Stimulated activated naive CD8-positive, alpha-beta T cell treated with anti-CD3 and anti-CD28 coated beads, Interleukin-15, Interleukin-2, amounts not matched to agents 100 ng/mL and 50 ng/mL, for 24 hours (primary cell): Measurements from ENCODE around the gene SUSD5.
"Not testable (repeated sequence)": the region's sequence is repeated elsewhere in the genome, so short reads cannot be mapped to it uniquely, and the experiment has no call there.

Source experiments
- H3K27ac Mint-ChIP-seq: one replicate; pipeline ENCODE4 v1.8.0; 2021; ENCODE audit warnings: mild to moderate bottlenecking, mixed read lengths
- H3K27me3 Mint-ChIP-seq: one replicate; pipeline ENCODE4 v1.8.0; 2021; ENCODE audit warnings: mixed read lengths
- H3K36me3 Mint-ChIP-seq: one replicate; pipeline ENCODE4 v1.8.0; 2021; ENCODE audit warnings: low read depth, mixed read lengths
- H3K4me1 Mint-ChIP-seq: one replicate; pipeline ENCODE4 v1.8.0; 2021; ENCODE audit warnings: low read depth, mixed read lengths
- H3K4me3 Mint-ChIP-seq: one replicate; pipeline ENCODE4 v1.8.0; 2021; ENCODE audit warnings: mild to moderate bottlenecking, mixed read lengths
- H3K9me3 Mint-ChIP-seq: one replicate; pipeline ENCODE4 v1.8.0; 2021; ENCODE audit warnings: mixed read lengths

SUSD5 gene

DNA sequence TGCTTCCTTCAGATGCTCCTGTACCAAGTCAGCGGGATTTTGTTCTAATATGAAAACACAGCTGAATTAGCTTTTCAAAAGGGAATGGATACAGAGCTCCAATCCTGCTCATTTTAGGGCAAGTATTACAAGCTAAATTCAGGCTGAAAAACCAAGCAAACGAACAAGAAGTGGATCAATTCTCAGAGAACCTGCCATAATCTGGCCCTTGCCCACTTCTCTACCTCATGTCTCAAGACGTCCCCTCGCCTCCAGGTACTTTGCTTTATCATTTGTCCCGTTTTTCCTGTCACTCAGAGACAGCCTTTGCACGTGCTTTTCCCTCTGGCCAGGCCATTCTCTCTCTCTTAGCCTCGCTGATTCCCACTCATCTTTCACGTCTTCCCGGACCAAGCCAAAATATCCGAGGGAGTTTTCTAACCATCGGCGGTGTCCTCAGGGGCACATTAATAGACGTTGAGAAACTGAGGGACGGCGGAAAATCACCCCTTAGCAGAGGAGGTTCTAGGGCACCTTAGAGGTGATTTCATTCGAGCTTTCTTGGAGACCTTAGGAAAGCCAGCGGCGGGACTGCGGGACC lies 654 bp downstream of the SUSD5 start:
- no peak overlapping the region for H3K4me3 Mint-ChIP-seq

GRCh38 chr3:33215739-33216138 lies 2.9 kb downstream of the SUSD5 start:
- Mint-ChIP-seq H3K27ac (no peak overlapping the region), H3K36me3 (no peaks in the 10 kb centered on the region), H3K27me3 (peaks cover 51% of the 10 kb centered on the region), H3K4me1 (peaks cover 11% of the 10 kb centered on the region), H3K9me3 (no peaks in the 10 kb centered on the region), H3K4me3 (no peak overlapping the region)

More for the DNA sequence above, 654 bp downstream of the SUSD5 start:
- H3K27me3 Mint-ChIP-seq = peaks cover 52% of the 10 kb centered on the region
- H3K36me3 Mint-ChIP-seq = no peaks in the 10 kb centered on the region
- H3K27ac Mint-ChIP-seq = peak overlapping the region; percentile 7
- peaks cover 11% of the 10 kb centered on the region for H3K4me1 Mint-ChIP-seq
- H3K9me3 Mint-ChIP-seq = no peaks in the 10 kb centered on the region

DNA sequence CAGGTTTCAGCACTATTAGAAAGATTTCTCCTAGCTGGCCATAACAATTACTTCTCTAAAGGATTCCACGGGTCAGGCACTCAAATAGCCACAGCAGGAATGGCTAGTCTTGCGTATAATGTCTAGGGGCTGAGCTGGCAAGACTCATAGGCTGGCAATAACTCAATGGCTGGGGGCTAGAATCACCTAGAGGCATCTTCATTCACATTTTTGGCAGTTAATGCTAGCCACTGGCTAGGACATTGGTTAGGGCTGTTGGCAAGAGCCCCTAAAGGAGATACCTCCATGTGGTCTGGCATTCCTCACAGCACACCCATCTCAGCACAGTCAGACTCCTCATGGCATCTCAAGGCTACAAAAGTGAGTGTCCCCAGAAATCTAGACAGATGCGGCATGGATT lies 6.2 kb downstream of the SUSD5 start:
- Mint-ChIP-seq H3K9me3 (peaks cover 9% of the 10 kb centered on the region), H3K4me1 (no peaks in the 10 kb centered on the region), H3K27me3 (peaks cover 42% of the 10 kb centered on the region), H3K36me3 (no peaks in the 10 kb centered on the region), H3K4me3 (no peak overlapping the region), H3K27ac (no peak overlapping the region)

DNA sequence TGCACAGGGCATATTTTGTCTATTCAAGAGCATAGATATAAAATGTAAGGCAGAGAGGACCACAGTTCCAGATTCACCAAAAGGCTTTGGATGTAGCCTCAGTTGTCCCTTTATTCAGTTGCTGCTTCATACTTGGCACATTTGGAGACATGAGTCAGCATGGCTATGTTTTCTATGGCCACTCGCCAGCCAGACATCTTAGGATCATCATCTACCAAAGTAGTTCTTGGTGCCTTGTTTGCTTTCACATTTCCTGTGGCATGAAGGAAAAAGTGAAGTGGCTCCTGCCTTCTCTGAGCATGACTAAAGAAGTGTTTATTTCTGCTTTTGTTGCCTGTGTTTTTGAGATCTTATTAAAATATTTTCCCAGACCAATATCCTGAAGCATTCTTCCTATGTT lies 7.2 kb downstream of the SUSD5 start:
- Mint-ChIP-seq H3K36me3 (no peaks in the 10 kb centered on the region), H3K9me3 (peaks cover 9% of the 10 kb centered on the region), H3K27me3 (peaks cover 33% of the 10 kb centered on the region), H3K27ac (no peak overlapping the region), H3K4me3 (no peak overlapping the region), H3K4me1 (no peaks in the 10 kb centered on the region)

DNA sequence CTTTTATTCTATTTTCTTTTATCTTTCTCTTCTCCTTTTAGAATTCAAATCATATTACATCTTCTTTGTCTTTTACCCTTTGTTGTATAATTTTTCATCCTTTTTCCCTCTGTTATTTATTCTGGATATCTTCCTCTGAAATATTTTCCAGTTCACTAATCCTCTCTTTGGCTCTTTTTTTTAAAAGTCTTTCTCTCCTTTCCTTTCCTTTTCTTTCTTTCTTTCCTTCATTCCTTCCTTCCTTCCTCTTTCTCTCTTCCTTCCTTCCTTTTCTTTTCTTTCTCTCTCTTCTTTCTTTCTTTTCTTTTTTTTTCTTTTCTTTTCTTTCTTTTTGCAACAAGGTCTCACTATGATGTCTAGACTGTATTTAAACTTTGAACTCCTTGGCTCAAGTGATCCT lies 9.3 kb downstream of the SUSD5 start:
- peaks cover 17% of the 10 kb centered on the region for H3K27me3 Mint-ChIP-seq
- no peaks in the 10 kb centered on the region for H3K4me1 Mint-ChIP-seq
- no peak overlapping the region for H3K27ac Mint-ChIP-seq
- peaks cover 9% of the 10 kb centered on the region for H3K9me3 Mint-ChIP-seq
- no peaks in the 10 kb centered on the region for H3K36me3 Mint-ChIP-seq
- no peak overlapping the region for H3K4me3 Mint-ChIP-seq

DNA sequence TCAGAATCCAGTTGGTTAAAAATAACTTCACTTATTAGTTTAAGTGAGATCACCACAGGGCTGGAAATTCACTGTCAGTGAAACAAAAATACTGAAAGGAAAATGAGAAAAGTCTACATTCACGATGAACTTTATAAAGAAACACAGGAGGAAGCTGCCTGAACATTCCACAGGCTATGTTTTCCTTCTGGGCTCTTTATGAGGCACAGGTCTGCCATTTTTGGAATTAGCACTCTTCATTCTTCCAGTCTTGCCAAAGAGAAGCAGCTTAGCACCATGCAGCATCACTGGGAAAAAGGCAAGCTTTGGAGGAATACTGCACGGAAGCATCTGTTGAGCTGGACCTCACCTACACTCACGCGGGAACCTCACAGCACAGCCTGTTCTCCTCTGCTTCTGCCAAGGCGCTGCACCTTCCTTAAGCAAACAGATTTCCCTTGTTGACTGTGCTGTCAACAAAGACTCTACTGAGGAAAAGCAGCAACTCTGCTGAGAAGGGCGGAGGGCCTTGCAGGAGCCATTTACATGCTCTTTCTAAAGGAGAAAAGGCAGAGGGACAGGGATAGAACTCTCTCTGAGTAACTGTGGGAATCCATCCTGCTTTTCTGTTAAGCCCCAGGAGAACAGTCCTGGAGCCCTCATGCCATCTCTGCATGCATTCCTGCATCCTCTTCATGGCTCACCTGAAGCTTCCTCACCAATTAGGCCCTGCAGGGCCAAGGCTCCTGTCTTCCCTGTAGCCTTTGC lies 15.7 kb downstream of the SUSD5 start:
- Mint-ChIP-seq H3K27me3 (peaks cover 9% of the 10 kb centered on the region), H3K4me3 (no peak overlapping the region), H3K27ac (no peak overlapping the region), H3K36me3 (no peaks in the 10 kb centered on the region), H3K9me3 (no peaks in the 10 kb centered on the region), H3K4me1 (no peaks in the 10 kb centered on the region)

DNA sequence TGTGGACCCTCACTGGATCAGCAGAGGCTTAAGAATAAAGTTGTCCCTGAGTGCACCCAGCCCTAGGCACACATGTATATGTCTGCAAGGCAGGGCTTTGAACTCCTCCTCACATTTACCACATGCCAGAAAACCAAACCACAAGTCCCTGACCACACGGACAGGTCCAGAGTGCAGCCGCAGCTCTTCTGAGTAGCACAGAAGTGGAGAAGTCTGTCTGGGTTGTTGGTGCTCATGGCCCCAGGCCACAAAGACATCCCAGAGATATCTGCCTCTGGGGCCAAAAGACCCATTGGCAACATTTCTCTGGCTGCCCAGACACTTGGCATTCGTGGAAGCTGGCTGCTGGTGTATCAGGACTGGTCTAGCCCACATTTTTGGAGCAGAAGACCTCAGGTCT lies 17.4 kb downstream of the SUSD5 start:
- no peaks in the 10 kb centered on the region for H3K4me1 Mint-ChIP-seq
- H3K27me3 Mint-ChIP-seq = peaks cover 4% of the 10 kb centered on the region
- no peak overlapping the region for H3K4me3 Mint-ChIP-seq
- no peak overlapping the region for H3K27ac Mint-ChIP-seq
- H3K36me3 Mint-ChIP-seq = no peaks in the 10 kb centered on the region
- no peaks in the 10 kb centered on the region for H3K9me3 Mint-ChIP-seq

DNA sequence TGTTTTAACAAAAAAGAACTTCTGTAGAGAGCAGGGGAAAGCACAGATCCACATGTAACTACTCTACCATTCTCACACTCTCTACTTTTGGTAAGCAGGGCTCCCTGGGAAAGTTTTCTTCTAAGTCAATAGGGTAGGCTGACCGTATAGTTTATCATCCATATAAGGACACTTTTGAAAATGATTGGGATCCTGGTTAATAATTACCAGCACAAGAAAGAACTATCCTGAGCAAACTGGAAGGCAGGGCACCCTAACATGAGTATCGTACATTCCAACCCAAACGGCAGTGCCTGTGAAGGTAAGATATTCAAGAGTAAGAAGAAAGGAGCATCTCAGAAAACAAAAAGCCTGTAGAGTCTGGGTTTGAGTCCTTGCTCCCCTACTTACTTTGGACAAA lies 22.1 kb downstream of the SUSD5 start:
- Mint-ChIP-seq H3K36me3 (no peaks in the 10 kb centered on the region), H3K4me3 (no peak overlapping the region), H3K27ac (no peak overlapping the region), H3K27me3 (peaks cover 4% of the 10 kb centered on the region), H3K4me1 (no peaks in the 10 kb centered on the region), H3K9me3 (no peaks in the 10 kb centered on the region)

GRCh38 chr3:33194303-33194702 lies 24.3 kb downstream of the SUSD5 start:
- Mint-ChIP-seq H3K36me3 (no peaks in the 10 kb centered on the region), H3K27ac (no peak overlapping the region), H3K27me3 (peaks cover 7% of the 10 kb centered on the region), H3K4me1 (no peaks in the 10 kb centered on the region), H3K9me3 (no peaks in the 10 kb centered on the region), H3K4me3 (no peak overlapping the region)

DNA sequence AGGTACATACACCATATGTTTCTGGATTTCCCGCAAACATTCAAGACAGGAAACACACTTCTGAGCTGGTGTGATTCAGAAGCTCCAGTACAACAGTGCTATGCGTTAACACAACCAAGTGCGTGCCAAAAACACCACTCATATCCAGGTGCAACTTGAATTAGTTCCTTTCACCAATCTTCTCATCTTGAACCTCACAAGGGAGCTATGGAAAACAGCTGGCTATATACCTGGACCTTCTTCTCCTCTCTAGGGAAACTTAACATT lies 31.3 kb downstream of the SUSD5 start:
- H3K27ac Mint-ChIP-seq = no peak overlapping the region
- H3K27me3 Mint-ChIP-seq = peaks cover 26% of the 10 kb centered on the region

GRCh38 chr3:33186524-33187367 lies 31.9 kb downstream of the SUSD5 start:
- Mint-ChIP-seq H3K36me3 (no peaks in the 10 kb centered on the region), H3K4me1 (no peaks in the 10 kb centered on the region), H3K27ac (no peak overlapping the region), H3K4me3 (no peak overlapping the region), H3K27me3 (peaks cover 26% of the 10 kb centered on the region), H3K9me3 (peaks cover 13% of the 10 kb centered on the region)

More for the DNA sequence above, 31.3 kb downstream of the SUSD5 start:
- Mint-ChIP-seq H3K9me3 (peaks cover 11% of the 10 kb centered on the region), H3K4me3 (no peak overlapping the region), H3K36me3 (no peaks in the 10 kb centered on the region), H3K4me1 (no peaks in the 10 kb centered on the region)

DNA sequence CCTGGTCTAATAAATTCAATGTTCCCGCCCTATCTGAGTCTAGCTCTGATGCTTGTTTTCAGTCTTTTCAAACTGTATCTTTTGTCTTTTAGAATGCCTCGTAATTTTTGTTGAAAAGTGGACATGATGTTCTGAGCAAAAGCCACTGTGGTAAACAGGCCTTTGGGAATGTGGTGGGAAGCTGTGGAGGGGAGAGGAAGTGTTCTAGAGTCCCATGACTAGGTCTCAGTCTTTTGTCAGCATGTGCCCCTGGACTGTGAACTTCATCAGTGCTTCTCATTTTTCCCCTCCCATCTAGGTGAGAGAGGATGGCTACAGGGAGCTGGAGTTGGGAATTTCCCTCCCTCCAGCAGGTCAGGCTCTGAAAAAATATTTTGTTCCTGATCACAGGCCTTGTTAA lies 33.7 kb downstream of the SUSD5 start:
- no peaks in the 10 kb centered on the region for H3K4me1 Mint-ChIP-seq
- H3K36me3 Mint-ChIP-seq = no peaks in the 10 kb centered on the region
- H3K9me3 Mint-ChIP-seq = peaks cover 13% of the 10 kb centered on the region
- no peak overlapping the region for H3K27ac Mint-ChIP-seq
- no peak overlapping the region for H3K4me3 Mint-ChIP-seq
- H3K27me3 Mint-ChIP-seq = peaks cover 29% of the 10 kb centered on the region

- not testable (repeated sequence) for H3K36me3 Mint-ChIP-seq, H3K27ac Mint-ChIP-seq, H3K4me1 Mint-ChIP-seq, H3K4me3 Mint-ChIP-seq
- H3K9me3 Mint-ChIP-seq = peaks cover 17% of the 10 kb centered on the region
- H3K27me3 Mint-ChIP-seq = peaks cover 16% of the 10 kb centered on the region
Observed at GRCh38 chr3:33181641-33182040, 37.0 kb downstream of the SUSD5 start.

GRCh38 chr3:33181229-33181628 lies 37.4 kb downstream of the SUSD5 start:
- Mint-ChIP-seq H3K27me3 (peaks cover 14% of the 10 kb centered on the region), H3K4me3 (no peak overlapping the region), H3K9me3 (peaks cover 17% of the 10 kb centered on the region), H3K36me3 (no peaks in the 10 kb centered on the region), H3K4me1 (no peaks in the 10 kb centered on the region), H3K27ac (no peak overlapping the region)

- peaks cover 8% of the 10 kb centered on the region for H3K27me3 Mint-ChIP-seq
- H3K27ac Mint-ChIP-seq = no peak overlapping the region
- peaks cover 17% of the 10 kb centered on the region for H3K9me3 Mint-ChIP-seq
- no peak overlapping the region for H3K4me3 Mint-ChIP-seq
- H3K4me1 Mint-ChIP-seq = no peaks in the 10 kb centered on the region
- no peaks in the 10 kb centered on the region for H3K36me3 Mint-ChIP-seq
Observed at GRCh38 chr3:33179132-33179531, 39.5 kb downstream of the SUSD5 start.
